ENCODE measurements around the gene EXD2. TPM values are rescaled to one million over a fixed set of nuclear protein-coding genes. Genes with fewer than 3 reads are reported as not detected.

Gene EXD2
- total RNA-seq, 1 experiment from 2014 or later = 26.2 TPM

- ChIA-PET POLR2A (no interaction called here), CTCF (no interaction called here)
- Mint-ChIP-seq H3K9me3 (peaks cover 4% of the 10 kb centered on the region; the same call in 1 of the 2 replicates), H3K27ac (no peak overlapping the region), H3K4me1 (peaks cover 12% of the 10 kb centered on the region), H3K36me3 (peaks cover 12% of the 10 kb centered on the region), H3K27me3 (ENCODE audit: low read depth) (no peaks in the 10 kb centered on the region), H3K4me3 (no peak overlapping the region)
- ATAC-seq = no peak
- DNase-seq (ENCODE audit: low spot score) = no peak
- TF ChIP-seq, protein P1, sequence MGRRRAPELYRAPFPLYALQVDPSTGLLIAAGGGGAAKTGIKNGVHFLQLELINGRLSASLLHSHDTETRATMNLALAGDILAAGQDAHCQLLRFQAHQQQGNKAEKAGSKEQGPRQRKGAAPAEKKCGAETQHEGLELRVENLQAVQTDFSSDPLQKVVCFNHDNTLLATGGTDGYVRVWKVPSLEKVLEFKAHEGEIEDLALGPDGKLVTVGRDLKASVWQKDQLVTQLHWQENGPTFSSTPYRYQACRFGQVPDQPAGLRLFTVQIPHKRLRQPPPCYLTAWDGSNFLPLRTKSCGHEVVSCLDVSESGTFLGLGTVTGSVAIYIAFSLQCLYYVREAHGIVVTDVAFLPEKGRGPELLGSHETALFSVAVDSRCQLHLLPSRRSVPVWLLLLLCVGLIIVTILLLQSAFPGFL (CRISPR knock-in tag; IDR thresholded peaks at IDR 0.05; ENCODE audit: borderline replicate concordance) = no peak
- TF ChIP-seq ESRRA (CRISPR knock-in tag; IDR thresholded peaks at IDR 0.05; ENCODE audit: borderline replicate concordance) (no peak), ZNF263 (CRISPR knock-in tag; IDR thresholded peaks at IDR 0.05; ENCODE audit: low read depth) (no peak), TP53 (CRISPR knock-in tag; IDR thresholded peaks at IDR 0.05) (no peak), KAT7 (CRISPR knock-in tag; IDR thresholded peaks at IDR 0.05; ENCODE audit: borderline replicate concordance) (no peak), CTCF (IDR thresholded peaks at IDR 0.05) (no peak), CREB1 (CRISPR knock-in tag; IDR thresholded peaks at IDR 0.05) (no peak), GTF2I (CRISPR knock-in tag; conservative IDR thresholded peaks at IDR 0.05) (no peak), MXD4 (CRISPR knock-in tag; IDR thresholded peaks at IDR 0.05; ENCODE audit: borderline replicate concordance) (no peak), TEAD1 (CRISPR knock-in tag; IDR thresholded peaks at IDR 0.05) (no peak), ETV6 (CRISPR knock-in tag; IDR thresholded peaks at IDR 0.05) (no peak), E2F1 (CRISPR knock-in tag; IDR thresholded peaks at IDR 0.05) (no peak), SOX15 (CRISPR knock-in tag; IDR thresholded peaks at IDR 0.05) (no peak), AR (CRISPR knock-in tag; IDR thresholded peaks at IDR 0.05) (no peak), MAX (CRISPR knock-in tag; IDR thresholded peaks at IDR 0.05) (no peak)
- TF ChIP-seq, protein P2, sequence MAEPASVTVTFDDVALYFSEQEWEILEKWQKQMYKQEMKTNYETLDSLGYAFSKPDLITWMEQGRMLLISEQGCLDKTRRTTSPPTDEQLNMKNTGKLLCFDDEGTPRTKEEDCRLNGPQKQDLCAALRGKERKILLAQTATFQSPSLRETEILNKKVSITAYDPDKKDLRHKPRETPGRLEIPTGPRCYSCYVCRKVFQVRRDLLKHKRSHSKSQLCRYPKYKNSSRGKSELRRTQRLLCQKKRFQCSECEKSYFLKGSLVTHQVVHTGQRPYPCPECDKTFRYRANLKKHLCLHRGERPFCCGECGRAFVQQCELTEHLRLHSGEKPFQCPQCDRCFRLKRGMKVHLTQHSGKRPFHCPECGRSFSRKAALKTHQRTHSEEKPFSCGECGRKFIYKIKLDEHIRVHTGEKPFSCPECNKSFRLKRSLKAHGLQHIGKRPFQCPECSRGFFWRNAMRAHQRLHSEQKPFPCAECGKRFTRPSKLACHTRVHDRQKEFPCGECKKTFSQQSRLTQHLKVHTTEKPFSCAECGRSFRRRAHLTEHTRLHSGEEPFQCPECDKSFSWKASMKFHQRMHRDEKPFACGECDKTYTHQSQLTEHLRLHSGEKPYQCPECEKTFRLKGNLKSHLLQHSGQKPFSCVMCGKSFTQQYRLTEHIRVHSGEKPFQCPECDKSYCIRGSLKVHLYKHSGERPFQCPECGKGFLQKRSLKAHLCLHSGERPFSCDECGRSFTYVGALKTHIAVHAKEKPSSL (CRISPR knock-in tag; conservative IDR thresholded peaks at IDR 0.05) = no peak
- TF ChIP-seq, protein P3, sequence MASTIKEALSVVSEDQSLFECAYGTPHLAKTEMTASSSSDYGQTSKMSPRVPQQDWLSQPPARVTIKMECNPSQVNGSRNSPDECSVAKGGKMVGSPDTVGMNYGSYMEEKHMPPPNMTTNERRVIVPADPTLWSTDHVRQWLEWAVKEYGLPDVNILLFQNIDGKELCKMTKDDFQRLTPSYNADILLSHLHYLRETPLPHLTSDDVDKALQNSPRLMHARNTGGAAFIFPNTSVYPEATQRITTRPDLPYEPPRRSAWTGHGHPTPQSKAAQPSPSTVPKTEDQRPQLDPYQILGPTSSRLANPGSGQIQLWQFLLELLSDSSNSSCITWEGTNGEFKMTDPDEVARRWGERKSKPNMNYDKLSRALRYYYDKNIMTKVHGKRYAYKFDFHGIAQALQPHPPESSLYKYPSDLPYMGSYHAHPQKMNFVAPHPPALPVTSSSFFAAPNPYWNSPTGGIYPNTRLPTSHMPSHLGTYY (CRISPR knock-in tag; IDR thresholded peaks at IDR 0.05) = no peak
Observed at GRCh38 chr14:69224946-69225345, 33.6 kb downstream of the EXD2 start.
